ENCODE results near the gene MCM8. TPM values are rescaled to one million over a fixed set of nuclear protein-coding genes. Genes with fewer than 3 reads are reported as not detected.

Gene MCM8
- total and polyA plus RNA-seq, 4 donors, result 0.49 to 11.0 (median 1.5) TPM

DNA sequence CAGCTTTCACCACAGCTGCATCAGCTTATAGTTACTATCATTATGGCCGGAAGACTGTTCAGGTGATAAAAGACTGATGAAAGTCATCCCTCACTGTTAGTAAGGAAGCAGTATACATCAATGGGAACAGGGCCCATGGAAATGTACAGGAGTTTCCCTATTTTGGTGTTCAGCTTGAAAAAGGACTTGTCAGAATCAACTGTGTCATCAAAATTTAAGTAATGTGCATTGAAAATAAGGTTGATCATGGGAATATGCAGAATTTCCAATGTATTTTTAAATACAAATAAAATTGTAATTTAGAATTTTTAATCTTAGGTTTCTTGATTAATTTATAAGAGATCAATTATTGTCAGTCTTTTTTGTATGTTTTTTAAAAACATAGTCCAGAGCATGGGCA, 86.6 kb downstream of the MCM8 start:
- Histone ChIP-seq H3K27me3 (ENCODE audit: control insufficient read depth in 4 of 4, insufficient read depth in 4 of 4, low read length in 3 of 4) (no peaks in the 10 kb centered on the region), H3K4me1 (ENCODE audit: control insufficient read depth in 4 of 4, insufficient read depth in 4 of 4, low read length in 3 of 4) (peaks cover 0 to 2% (median 0%) of the 10 kb centered on the region in 4 donors), H3K9me3 (ENCODE audit: control insufficient read depth in 4 of 4, low read length in 3 of 4) (no peaks in the 10 kb centered on the region), H3K36me3 (ENCODE audit: control insufficient read depth in 4 of 4, insufficient read depth in 3 of 4, low read depth in 1 of 4, low read length in 3 of 4) (peaks cover 23 to 77% (median 70%) of the 10 kb centered on the region in 4 donors), H3K9ac (ENCODE audit: low read depth in 1 of 2, low read length in 2 of 2) (no peak overlapping the region), H3K27ac (ENCODE audit: low read depth in 1 of 2, low read length in 2 of 2) (no peak overlapping the region), H3K4me3 (ENCODE audit: low read depth in 1 of 3, low read length in 3 of 3) (no peak overlapping the region)
- TF ChIP-seq SP1 (IDR thresholded peaks at IDR 0.05) (no peak), JUND (IDR thresholded peaks at IDR 0.05) (no peak), YY1 (IDR thresholded peaks at IDR 0.05) (no peak), NR2F2 (IDR thresholded peaks at IDR 0.05) (no peak), EGR1 (IDR thresholded peaks at IDR 0.05; ENCODE audit: low read depth in 2 of 2) (no peak), FOXA1 (IDR thresholded peaks at IDR 0.05) (no peak), FOXA2 (IDR thresholded peaks at IDR 0.05) (no peak)
- TF ChIP-seq, protein P1, sequence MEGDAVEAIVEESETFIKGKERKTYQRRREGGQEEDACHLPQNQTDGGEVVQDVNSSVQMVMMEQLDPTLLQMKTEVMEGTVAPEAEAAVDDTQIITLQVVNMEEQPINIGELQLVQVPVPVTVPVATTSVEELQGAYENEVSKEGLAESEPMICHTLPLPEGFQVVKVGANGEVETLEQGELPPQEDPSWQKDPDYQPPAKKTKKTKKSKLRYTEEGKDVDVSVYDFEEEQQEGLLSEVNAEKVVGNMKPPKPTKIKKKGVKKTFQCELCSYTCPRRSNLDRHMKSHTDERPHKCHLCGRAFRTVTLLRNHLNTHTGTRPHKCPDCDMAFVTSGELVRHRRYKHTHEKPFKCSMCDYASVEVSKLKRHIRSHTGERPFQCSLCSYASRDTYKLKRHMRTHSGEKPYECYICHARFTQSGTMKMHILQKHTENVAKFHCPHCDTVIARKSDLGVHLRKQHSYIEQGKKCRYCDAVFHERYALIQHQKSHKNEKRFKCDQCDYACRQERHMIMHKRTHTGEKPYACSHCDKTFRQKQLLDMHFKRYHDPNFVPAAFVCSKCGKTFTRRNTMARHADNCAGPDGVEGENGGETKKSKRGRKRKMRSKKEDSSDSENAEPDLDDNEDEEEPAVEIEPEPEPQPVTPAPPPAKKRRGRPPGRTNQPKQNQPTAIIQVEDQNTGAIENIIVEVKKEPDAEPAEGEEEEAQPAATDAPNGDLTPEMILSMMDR (IDR thresholded peaks at IDR 0.05; ENCODE audit: low read depth, low read length, missing input control), result no peak
- TF ChIP-seq, protein P2, sequence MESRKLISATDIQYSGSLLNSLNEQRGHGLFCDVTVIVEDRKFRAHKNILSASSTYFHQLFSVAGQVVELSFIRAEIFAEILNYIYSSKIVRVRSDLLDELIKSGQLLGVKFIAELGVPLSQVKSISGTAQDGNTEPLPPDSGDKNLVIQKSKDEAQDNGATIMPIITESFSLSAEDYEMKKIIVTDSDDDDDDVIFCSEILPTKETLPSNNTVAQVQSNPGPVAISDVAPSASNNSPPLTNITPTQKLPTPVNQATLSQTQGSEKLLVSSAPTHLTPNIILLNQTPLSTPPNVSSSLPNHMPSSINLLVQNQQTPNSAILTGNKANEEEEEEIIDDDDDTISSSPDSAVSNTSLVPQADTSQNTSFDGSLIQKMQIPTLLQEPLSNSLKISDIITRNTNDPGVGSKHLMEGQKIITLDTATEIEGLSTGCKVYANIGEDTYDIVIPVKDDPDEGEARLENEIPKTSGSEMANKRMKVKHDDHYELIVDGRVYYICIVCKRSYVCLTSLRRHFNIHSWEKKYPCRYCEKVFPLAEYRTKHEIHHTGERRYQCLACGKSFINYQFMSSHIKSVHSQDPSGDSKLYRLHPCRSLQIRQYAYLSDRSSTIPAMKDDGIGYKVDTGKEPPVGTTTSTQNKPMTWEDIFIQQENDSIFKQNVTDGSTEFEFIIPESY (IDR thresholded peaks at IDR 0.05), result no peak
- DNase-seq (ENCODE audit: low spot score), result no peak
- 96% methylated on average over 1 of the region's 1 CpG for WGBS

DNA sequence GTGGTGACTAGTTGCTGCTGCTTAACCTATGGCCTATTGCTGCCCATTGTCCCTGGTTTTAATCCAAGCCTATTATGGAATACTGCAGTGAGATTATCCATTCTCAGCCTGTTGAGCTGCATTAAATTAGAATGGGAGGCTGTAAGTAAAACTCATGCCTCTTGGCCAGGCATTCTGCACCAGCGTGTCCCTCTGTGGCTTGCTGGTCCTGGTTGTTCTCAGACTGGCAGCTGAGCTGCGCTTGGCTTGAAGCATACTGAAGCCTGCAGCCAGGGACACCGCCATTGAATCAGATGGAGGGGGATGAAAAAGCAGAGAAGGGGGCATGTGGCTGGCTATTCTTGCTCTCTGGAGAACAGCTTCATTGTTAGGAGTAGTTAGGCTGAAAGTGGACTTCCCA, 87.8 kb downstream of the MCM8 start:
- peaks cover 23 to 75% (median 67%) of the 10 kb centered on the region in 4 donors for H3K36me3 ChIP-seq (ENCODE audit: control insufficient read depth in 4 of 4, insufficient read depth in 3 of 4, low read depth in 1 of 4, low read length in 3 of 4)
- no peaks in the 10 kb centered on the region for H3K9me3 ChIP-seq (ENCODE audit: control insufficient read depth in 4 of 4, low read length in 3 of 4)
- DNase-seq (ENCODE audit: low spot score), result no peak
- no peak overlapping the region for H3K4me3 ChIP-seq (ENCODE audit: low read depth in 1 of 3, low read length in 3 of 3)
- H3K4me1 ChIP-seq (ENCODE audit: control insufficient read depth in 4 of 4, insufficient read depth in 4 of 4, low read length in 3 of 4), result no peaks in the 10 kb centered on the region
- H3K9ac ChIP-seq (ENCODE audit: low read depth in 1 of 2, low read length in 2 of 2), result no peak overlapping the region
- H3K27me3 ChIP-seq (ENCODE audit: control insufficient read depth in 4 of 4, insufficient read depth in 4 of 4, low read length in 3 of 4), result no peaks in the 10 kb centered on the region
- H3K27ac ChIP-seq (ENCODE audit: low read depth in 1 of 2, low read length in 2 of 2), result no peak overlapping the region
- TF ChIP-seq RXRA (IDR thresholded peaks at IDR 0.05), result no peak
- no peak for TF ChIP-seq HNF4G (IDR thresholded peaks at IDR 0.05)
- no peak for TF ChIP-seq RAD21 (IDR thresholded peaks at IDR 0.05)
- TF ChIP-seq EGR1 (IDR thresholded peaks at IDR 0.05; ENCODE audit: low read depth in 2 of 2), result no peak
- TF ChIP-seq, protein P3, sequence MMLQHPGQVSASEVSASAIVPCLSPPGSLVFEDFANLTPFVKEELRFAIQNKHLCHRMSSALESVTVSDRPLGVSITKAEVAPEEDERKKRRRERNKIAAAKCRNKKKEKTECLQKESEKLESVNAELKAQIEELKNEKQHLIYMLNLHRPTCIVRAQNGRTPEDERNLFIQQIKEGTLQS (IDR thresholded peaks at IDR 0.05), result no peak
- TF ChIP-seq JUND (IDR thresholded peaks at IDR 0.05), result no peak
- no peak for TF ChIP-seq GABPA (IDR thresholded peaks at IDR 0.05 in 1 of 2, conservative IDR thresholded peaks at IDR 0.05 in 1 of 2)
- TF ChIP-seq TAF1 (conservative IDR thresholded peaks at IDR 0.05), result no peak
- WGBS, result 95% methylated on average over 3 of the region's 3 CpGs

DNA sequence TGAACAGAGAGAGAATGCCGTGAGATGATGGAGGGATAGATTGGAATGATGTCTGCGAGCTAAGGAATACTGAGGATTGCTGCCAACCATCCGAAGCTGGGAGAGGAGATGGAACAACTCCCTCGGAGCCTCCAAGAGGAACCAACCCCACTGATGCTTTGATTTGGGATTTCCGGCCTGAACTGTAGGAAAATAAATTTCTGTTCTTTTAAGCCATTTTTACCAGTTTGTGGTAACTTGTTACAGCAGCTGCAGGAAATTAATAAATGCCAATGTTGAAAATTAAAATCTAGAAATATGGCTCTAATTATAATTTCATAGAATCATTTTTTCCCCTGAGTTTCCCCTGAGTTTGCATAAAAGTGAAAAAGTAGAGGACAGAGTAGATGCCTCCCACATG, 89.3 kb downstream of the MCM8 start:
- Histone ChIP-seq H3K4me3 (ENCODE audit: low read depth in 1 of 3, low read length in 3 of 3) (no peak overlapping the region), H3K9ac (ENCODE audit: low read depth in 1 of 2, low read length in 2 of 2) (no peak overlapping the region), H3K27ac (ENCODE audit: low read depth in 1 of 2, low read length in 2 of 2) (no peak overlapping the region), H3K4me1 (ENCODE audit: control insufficient read depth in 4 of 4, insufficient read depth in 4 of 4, low read length in 3 of 4) (no peaks in the 10 kb centered on the region), H3K27me3 (ENCODE audit: control insufficient read depth in 4 of 4, insufficient read depth in 4 of 4, low read length in 3 of 4) (no peaks in the 10 kb centered on the region), H3K9me3 (ENCODE audit: control insufficient read depth in 4 of 4, low read length in 3 of 4) (no peaks in the 10 kb centered on the region), H3K36me3 (ENCODE audit: control insufficient read depth in 4 of 4, insufficient read depth in 3 of 4, low read depth in 1 of 4, low read length in 3 of 4) (peaks cover 17 to 64% (median 53%) of the 10 kb centered on the region in 4 donors)
- TF ChIP-seq, protein P2 (IDR thresholded peaks at IDR 0.05), result no peak
- no peak for TF ChIP-seq SP1 (IDR thresholded peaks at IDR 0.05)
- TF ChIP-seq, protein P1 (IDR thresholded peaks at IDR 0.05; ENCODE audit: low read depth, low read length, missing input control), result no peak
- TF ChIP-seq HNF4A (conservative IDR thresholded peaks at IDR 0.05), result no peak
- TF ChIP-seq GABPA (IDR thresholded peaks at IDR 0.05 in 1 of 2, conservative IDR thresholded peaks at IDR 0.05 in 1 of 2), result no peak
- no peak for TF ChIP-seq FOXA1 (IDR thresholded peaks at IDR 0.05)
- no peak for TF ChIP-seq RXRA (IDR thresholded peaks at IDR 0.05)
- DNase-seq (ENCODE audit: low spot score), result no peak
- WGBS, result 95% methylated on average over 5 of the region's 5 CpGs

All from liver (tissue), 9 donors.